Measurements from ENCODE around the gene CKS2.

CKS2 gene

DNA sequence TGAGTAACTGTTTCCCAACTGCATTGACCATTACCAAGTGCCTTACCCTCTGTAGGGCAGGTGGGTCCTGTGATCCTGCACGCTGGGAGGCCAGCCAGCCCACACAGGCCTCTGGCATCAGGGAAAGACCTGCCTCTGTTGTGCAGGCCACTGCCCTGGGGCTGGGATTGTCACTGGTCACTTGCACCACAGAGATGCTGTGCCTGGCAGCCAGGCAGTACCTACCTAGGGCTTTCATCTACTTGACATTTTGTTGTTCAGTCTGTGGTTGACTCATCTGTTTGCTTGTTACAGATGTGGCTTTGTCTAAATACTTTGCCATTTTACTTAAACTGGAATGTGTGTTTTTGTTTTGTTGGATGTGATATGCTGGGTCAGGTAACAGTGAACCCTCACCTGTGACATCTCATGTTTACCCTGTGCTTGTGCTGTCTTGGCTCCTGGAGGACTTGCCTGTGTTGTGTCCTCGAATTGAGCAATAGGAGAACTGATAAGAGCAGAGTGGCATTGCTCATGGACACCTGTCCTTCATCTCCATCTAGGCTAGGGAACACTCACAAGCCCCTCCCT lies 40.1 kb downstream of the CKS2 start:
- DNase-seq: no peak

- DNase-seq: no peak
These were observed 40.7 kb downstream of the CKS2 start for GRCh38 chr9:89351584-89352300.

GRCh38 chr9:89352451-89352850 lies 41.5 kb downstream of the CKS2 start:
- no peak for DNase-seq

- no peak for DNase-seq
These were observed 42.1 kb downstream of the CKS2 start for GRCh38 chr9:89352874-89353649.

GRCh38 chr9:89353989-89354388 lies 43.0 kb downstream of the CKS2 start:
- no peak for DNase-seq

DNA sequence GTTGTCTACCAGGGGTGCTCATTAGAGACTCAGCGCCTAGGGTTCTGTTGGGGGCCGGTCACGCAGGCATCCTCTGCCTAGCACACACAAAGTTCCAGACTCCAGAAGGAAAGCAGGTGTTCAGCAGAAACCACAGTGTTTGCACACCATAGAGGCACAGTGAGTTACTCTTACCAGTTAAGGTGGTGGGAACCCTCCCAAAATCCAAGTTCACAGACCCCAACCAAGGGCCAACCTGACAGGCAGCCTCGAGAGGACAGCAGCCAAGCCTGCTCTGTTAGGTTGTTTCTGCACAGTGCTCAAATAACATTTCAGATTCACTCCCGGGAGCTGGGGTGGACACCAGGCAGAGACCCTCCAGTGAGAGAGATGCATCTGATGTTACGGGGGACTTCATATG lies 43.5 kb downstream of the CKS2 start:
- DNase-seq: no peak

GRCh38 chr9:89356782-89357181 lies 45.8 kb downstream of the CKS2 start:
- no peak for DNase-seq

- DNase-seq: no peak
These were observed 46.6 kb downstream of the CKS2 start for GRCh38 chr9:89357331-89358197.

DNA sequence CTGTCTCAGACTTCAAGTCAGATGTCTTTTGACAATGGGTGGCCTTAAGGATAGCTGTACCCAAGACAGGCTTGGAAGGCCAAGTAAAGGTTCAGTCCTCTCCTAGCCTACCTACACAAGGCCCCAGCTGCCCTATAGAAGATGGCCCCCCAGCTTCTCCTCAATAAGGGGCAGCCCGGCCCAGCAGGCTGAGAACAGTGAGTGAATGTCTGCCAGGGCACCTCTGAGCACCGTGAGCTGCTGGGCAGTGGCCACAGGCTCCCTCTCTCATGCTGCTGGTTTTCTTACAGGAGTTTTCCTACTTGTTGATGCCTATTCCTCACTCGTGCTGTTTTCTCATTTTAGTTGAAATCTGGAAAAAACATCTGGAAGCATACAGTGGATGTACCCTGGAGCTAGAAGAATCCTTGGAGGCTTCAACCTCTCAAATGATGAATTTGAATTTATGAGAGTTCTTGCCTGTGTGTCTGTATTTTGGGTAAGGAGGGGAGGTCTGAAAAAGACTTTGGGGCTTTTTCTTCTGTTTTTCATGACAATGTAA lies 47.5 kb downstream of the CKS2 start:
- DNase-seq: no peak

- DNase-seq: peak in 1 of 2 donors; percentile 22
These were observed 48.0 kb downstream of the CKS2 start for GRCh38 chr9:89358985-89359384.

- no peak for DNase-seq
These were observed 48.8 kb downstream of the CKS2 start for GRCh38 chr9:89359751-89360261.

GRCh38 chr9:89360465-89360864 lies 49.5 kb downstream of the CKS2 start:
- DNase-seq: no peak

DNA sequence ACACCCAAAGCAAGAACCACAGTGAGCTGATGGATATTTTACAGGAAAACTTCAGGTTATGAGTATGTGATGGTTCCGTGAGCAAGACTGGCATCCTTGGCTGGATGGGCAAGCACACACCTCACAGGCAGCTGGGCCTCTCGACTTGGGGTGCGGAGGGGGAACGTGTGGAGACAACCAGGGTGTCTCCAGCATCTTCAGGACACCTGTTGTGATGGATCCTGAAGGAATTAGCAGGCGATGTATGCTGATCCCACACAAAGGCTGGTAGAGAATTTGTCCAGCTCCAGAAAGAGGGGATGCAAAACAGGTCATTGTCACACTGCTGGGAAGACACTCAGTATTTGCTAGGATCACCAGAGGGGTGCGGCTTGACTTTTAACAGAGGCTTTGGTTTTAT lies 50.0 kb downstream of the CKS2 start:
- DNase-seq: no peak

DNA sequence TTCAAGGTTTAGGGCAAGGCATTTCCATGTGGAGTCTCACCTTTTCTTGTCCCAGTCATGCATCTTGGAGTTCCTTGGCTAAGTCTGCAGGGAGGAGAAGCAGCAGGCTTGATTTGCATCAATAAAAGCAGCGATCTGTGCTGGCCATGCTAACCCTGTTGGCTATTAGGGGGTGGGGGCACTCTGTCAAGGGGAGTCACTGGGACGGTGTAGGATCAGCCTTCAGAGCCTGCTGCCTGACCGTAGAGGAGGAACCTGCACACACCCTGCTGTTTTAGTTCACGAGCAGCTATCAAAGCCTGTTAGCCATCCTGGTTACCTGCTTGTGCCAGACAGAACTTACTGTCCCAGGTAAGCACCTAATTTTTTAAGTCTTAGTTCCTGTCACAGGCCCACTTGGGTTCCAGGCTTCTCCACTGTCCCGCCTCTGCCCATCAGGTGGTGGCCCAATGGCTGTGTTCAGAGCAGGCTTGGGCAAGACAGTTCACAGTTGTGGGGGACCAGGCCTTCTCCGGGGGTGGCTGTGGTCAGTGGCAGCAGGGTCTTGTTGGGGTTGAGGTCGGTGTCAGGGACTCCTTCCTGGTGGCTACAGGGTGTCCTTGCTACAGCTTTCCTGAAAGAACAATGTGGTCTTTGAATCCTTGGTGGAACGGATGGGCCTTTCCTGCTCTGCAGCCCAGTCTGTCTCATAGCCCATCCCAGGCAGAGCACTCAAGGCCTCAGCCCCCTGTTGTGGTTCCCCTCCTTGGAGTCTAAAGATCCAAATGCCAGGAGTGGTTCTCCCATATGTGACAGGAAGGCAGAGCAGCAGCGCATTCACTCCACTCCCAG lies 51.0 kb downstream of the CKS2 start:
- no peak for DNase-seq

- no peak for DNase-seq
These were observed 51.8 kb downstream of the CKS2 start for GRCh38 chr9:89362647-89363310.

- DNase-seq: no peak
These were observed 52.3 kb downstream of the CKS2 start for GRCh38 chr9:89363311-89363670.

- no peak for DNase-seq
These were observed 53.1 kb downstream of the CKS2 start for GRCh38 chr9:89363921-89364665.

DNA sequence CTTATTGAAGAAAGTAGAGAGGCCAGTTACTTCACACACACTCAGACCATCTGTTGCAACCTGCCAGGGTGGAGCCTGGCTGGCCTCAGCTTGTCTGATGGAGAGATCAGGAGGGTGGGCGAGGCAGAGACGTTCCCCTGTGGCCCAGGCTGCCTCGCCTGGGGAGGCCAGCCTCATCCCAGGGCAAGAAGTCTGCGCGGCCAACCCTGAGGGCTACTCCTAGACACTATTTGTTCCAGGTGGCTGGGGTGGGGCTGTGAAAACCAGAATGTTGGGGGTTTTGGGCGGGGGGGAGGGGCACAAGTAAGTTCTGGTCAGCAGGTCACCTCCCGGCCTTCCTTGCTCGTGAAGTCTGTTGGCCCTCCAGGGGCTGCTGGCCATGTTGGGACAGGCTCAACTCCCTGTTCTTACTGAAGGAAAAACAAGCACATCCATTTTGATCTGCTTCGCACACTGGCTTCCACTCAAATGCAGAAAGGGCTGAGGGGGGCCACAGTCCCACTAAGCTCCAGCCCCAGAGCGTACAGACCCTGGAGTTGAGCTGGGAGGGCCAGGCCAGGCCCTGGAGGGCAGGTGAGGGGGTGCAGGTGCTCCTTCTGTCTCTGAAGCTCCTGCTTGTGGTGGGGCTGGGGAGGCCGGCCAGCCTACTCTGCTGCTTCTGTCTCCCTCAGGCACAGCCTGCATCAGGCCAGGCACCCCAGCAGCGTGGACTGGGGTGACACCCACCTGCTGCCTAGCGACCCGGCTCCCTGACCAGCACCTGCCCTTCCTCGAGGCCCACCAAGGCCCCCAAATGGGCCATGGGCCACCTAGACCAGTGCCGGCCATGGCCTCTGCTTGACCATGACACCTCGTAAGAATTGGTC lies 53.9 kb downstream of the CKS2 start:
- DNase-seq: no peak

DNA sequence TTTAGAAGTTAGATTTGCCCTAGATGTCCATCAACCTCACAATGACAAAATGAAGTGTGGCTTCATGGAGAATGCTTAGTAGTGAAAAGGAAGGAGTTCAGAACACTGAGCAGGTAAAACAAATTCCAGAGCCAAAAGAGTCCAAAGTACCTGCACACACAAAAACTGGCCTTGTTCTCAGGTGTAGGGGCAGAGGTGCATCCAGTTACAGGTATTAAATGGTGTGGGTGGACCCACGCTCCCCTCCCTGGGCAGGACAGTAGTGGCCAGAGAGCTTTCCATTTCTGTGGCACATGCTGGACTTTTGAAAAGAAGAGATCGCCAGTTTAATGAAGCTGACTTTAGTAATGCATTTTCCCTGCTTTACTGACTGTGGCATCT lies 54.5 kb downstream of the CKS2 start:
- no peak for DNase-seq

Data from hippocampal formation (tissue), 2 donors.